Central memory CD8-positive, alpha-beta T cell (primary cell): ENCODE data around the gene SMPDL3B.

Source experiments
- ATAC-seq: fragments of 150-1000 bp; cut with Tn5 transposase; replicated peaks from 2 replicates; pipeline ENCODE4 v1.10.0; 2022; ENCODE audit warnings: mild to moderate bottlenecking, moderate FRiP score, moderate number of reproducible peaks; ENCODE audit not compliant: poor library complexity, severe bottlenecking; ENCODE audit errors: extremely low read depth
- DNase-seq, 2 donors: peaks; one replicate each; pipeline ENCODE4 v3.0.0; 2021; ENCODE audit warnings: low spot score in 2 of 2
- H3K27ac Mint-ChIP-seq: one replicate; pipeline ENCODE4 v1.8.0; 2022; ENCODE audit warnings: low read depth, mild to moderate bottlenecking, moderate library complexity, mixed read lengths
- H3K27me3 Mint-ChIP-seq: one replicate; pipeline ENCODE4 v1.8.0; 2022; ENCODE audit warnings: mixed read lengths
- H3K36me3 Mint-ChIP-seq: one replicate; pipeline ENCODE4 v1.8.0; 2022; ENCODE audit warnings: mild to moderate bottlenecking, moderate library complexity, mixed read lengths; ENCODE audit not compliant: insufficient read depth
- H3K4me1 Mint-ChIP-seq: one replicate; pipeline ENCODE4 v1.8.0; 2022; ENCODE audit warnings: mixed read lengths
- H3K4me3 Mint-ChIP-seq: one replicate; pipeline ENCODE4 v1.8.0; 2022; ENCODE audit warnings: mild to moderate bottlenecking, moderate library complexity, mixed read lengths
- H3K9me3 Mint-ChIP-seq: one replicate; pipeline ENCODE4 v1.8.0; 2022; ENCODE audit warnings: mixed read lengths

Gene SMPDL3B

DNA sequence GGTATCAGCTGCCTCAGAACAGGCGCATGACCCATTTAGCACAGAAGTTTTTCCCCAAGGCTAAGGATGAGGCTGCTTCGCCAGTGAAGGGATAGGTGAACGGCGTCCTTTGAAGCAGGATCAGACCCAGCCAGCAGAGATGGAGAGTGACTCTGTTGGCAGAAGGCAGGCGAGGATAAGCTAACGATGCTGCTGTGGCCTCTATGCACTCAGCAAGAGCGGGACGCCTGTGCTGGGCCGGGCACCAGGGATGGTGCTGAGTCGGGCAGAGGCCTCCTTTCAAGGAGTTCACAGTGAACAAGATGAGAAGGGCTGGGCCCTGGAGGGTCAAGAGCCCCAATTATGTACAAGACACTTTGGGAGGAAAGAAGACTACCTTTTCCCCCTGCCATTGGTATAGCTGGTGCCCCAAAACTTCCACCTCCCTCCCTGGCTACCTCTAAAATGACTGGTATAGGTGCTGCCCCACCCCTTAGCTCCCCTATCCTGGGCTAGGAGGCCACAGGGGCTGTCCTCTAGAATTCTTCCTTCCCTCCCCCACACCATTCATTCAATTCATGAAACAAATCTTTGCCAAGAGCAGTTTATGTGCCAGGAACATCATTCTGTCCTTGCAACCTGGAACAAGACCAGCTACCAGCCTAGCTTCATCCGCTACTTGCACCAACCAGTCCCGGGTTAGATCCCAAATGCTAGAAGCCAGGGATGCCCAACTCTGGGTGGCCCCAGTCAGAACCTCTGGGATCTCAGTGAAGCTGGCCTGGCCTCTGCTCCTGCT lies 32.5 kb downstream of the SMPDL3B start:
- H3K27me3 Mint-ChIP-seq: no peaks in the 10 kb centered on the region
- peak overlapping the region; percentile 29 for H3K27ac Mint-ChIP-seq
- DNase-seq (no peak), ATAC-seq (no peak)
- peaks cover 14% of the 10 kb centered on the region for H3K4me1 Mint-ChIP-seq
- H3K9me3 Mint-ChIP-seq: no peaks in the 10 kb centered on the region
- no peak overlapping the region for H3K4me3 Mint-ChIP-seq
- H3K36me3 Mint-ChIP-seq: peaks cover 23% of the 10 kb centered on the region

DNA sequence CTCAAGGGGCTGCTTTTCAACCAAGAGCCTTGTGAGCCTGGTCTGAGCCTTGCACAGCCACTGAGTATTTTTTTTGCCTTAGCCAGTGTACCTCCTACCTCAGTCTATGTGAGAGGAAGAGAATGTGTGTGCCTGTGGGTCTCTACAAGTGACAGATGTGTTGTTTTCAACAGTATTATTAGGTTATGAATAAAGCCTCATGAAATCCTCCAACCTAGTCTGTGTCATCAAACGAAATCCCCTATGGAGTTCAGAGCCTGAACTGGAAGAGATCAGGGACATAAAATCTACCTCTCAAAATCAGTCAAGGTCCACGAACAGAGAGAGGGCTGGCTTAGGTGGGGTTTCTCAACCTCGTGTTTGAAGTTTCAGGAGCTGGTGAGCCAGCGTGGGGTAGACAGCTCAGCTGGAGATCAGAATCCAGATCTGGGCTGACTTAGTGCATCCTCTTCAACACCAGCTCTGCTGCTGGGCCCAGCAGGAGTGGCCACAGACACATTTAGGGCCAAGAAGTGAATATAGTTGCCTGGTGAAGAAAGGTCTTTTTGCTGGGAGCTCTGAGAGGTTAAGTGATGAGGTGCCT lies 33.2 kb downstream of the SMPDL3B start:
- Mint-ChIP-seq H3K4me1 (peaks cover 14% of the 10 kb centered on the region), H3K36me3 (peaks cover 24% of the 10 kb centered on the region), H3K27me3 (no peaks in the 10 kb centered on the region), H3K4me3 (no peak overlapping the region), H3K27ac (no peak overlapping the region), H3K9me3 (no peaks in the 10 kb centered on the region)
- ATAC-seq: no peak
- DNase-seq: no peak

DNA sequence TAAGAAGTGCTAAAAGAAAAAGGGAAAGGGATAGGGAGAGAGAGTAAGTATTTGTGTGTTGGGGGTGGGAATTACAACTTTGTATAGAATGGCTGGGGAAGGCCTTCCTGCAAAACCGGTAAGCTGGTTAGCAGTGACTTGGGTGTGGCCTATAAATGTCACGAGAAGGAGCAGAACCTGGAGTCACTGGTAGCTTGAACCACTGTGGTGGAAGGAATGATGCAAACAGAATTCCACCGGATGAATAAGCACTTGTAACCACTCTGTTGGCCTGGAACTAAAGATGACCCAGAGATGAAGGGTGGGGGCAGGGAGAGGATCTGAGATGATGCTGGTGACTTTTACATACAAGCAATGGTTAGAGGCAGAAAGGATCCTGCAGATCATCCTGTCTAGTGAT lies 33.9 kb downstream of the SMPDL3B start:
- Mint-ChIP-seq H3K9me3 (no peaks in the 10 kb centered on the region), H3K36me3 (peaks cover 29% of the 10 kb centered on the region), H3K4me3 (no peak overlapping the region), H3K27ac (no peak overlapping the region), H3K4me1 (peaks cover 14% of the 10 kb centered on the region), H3K27me3 (no peaks in the 10 kb centered on the region)
- no peak for DNase-seq
- no peak for ATAC-seq

DNA sequence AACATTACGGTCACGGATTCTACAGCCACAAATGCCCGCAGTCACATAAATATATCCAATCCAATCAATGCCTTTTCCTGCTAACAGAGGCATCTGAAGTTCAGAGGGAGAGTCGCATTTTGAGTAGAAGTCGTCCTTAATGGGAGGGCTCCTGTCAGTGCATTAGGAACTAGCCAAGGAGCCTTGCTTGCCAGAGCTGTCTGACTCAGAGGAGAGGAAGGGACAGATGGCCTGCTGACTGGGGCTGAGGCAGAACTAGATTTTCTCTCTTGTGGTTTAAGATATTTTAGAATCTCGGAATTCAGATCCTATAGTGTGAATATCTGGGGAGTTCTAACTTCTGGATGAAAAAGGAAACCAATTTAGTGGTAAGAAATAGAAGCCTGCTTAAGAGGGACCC lies 35.6 kb downstream of the SMPDL3B start:
- H3K4me1 Mint-ChIP-seq: peaks cover 14% of the 10 kb centered on the region
- ATAC-seq (no peak), DNase-seq (no peak)
- H3K4me3 Mint-ChIP-seq: no peak overlapping the region
- no peak overlapping the region for H3K27ac Mint-ChIP-seq
- H3K36me3 Mint-ChIP-seq: peaks cover 24% of the 10 kb centered on the region
- no peaks in the 10 kb centered on the region for H3K27me3 Mint-ChIP-seq
- H3K9me3 Mint-ChIP-seq: no peaks in the 10 kb centered on the region

DNA sequence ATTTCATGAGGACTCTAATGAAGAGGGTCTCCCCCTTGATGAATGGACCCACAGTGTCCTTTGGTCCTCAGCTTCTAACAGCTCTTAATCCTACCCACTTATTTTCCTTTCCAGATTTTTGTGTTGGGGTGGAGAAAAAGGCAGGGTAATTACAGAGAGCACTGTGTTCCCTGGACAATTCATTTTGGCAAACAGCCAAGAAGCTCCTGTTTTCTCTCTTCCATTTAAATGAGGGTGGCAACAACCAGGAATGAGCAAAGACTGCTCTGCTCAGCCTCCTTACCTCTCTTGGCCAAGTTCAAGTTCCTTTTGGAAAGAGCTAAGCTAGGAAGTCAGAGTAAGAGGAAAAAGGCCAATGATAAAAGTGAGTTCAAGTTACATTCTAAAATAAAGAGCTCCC lies 36.9 kb downstream of the SMPDL3B start:
- H3K27me3 Mint-ChIP-seq: no peaks in the 10 kb centered on the region
- no peak overlapping the region for H3K4me3 Mint-ChIP-seq
- H3K9me3 Mint-ChIP-seq: no peaks in the 10 kb centered on the region
- peaks cover 20% of the 10 kb centered on the region for H3K36me3 Mint-ChIP-seq
- H3K4me1 Mint-ChIP-seq: peaks cover 14% of the 10 kb centered on the region
- H3K27ac Mint-ChIP-seq: no peak overlapping the region
- no peak for ATAC-seq
- no peak for DNase-seq

DNA sequence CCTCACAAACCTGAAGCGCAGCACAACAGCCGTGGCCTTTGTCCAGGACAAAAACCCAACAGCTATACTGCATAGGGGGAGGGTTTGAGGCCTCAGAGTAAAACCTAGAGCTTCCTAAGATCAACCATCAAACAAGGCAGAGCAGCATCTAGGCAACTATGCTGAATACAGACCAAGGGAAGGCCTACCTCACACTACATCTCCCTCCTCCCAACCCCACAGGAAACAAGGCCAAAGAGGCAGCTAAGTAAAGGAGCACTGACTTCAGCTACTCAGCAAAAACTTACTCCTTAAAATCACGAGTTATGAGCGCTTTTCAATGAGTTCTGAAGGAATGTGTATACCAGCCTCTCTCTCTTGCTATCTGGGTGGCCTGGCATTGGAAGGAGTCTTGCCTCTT lies 37.3 kb downstream of the SMPDL3B start:
- ATAC-seq: no peak
- Mint-ChIP-seq H3K36me3 (peaks cover 19% of the 10 kb centered on the region), H3K27ac (no peak overlapping the region), H3K9me3 (no peaks in the 10 kb centered on the region), H3K27me3 (no peaks in the 10 kb centered on the region), H3K4me1 (peaks cover 14% of the 10 kb centered on the region), H3K4me3 (no peak overlapping the region)
- no peak for DNase-seq

DNA sequence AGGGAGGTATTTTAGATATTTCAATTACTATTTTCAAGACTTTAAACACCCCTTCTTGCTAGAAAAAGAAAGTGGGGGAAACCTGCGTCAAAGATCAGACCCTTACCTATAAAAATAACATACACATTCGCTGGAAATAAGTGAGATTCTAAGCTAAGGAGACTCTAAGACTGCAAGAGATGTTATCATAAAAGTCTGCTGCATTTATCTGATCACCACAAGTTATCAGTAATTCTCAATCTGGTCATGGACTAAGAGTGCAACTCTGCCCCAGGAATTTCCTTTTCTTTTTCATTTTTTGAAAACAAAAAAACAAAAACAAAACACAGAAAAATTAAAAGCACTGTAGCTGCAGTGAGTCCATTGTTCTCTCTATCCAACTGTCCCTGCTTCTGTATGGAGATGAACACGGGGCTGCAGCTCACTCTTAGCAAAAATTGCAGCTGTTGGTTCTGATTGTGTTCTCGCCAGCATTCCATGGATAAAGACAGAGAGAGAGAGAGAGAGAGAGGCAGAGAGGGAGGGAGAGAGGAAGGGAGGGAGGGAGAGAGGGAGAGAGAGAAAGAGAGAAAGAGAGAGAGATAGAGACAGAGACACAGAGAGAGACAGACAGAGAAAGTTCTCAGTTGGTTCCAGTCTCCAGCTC lies 39.1 kb downstream of the SMPDL3B start:
- Mint-ChIP-seq H3K4me3 (no peak overlapping the region), H3K9me3 (no peaks in the 10 kb centered on the region), H3K27ac (no peak overlapping the region), H3K27me3 (no peaks in the 10 kb centered on the region), H3K36me3 (peaks cover 18% of the 10 kb centered on the region), H3K4me1 (peaks cover 6% of the 10 kb centered on the region)
- no peak for ATAC-seq
- no peak for DNase-seq

DNA sequence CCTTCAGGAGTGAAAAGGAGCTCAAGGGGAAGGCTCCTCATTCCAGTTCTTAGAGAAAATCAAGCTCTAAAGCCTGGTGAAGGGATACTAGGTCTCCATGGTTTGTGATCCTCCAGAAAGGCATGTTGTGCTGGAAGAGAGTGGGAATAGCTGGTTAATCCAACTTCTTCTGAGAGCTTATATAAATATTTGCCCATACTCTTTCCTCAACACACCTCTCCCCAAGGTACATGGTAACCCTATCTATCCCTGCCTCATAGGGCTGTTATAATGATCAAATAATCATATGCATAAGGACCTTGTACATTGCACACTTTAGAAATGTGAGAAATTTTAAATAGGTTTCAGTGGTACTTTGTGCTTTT lies 39.6 kb downstream of the SMPDL3B start:
- Mint-ChIP-seq H3K27ac (no peak overlapping the region), H3K27me3 (no peaks in the 10 kb centered on the region), H3K4me3 (no peak overlapping the region), H3K36me3 (peaks cover 15% of the 10 kb centered on the region), H3K9me3 (no peaks in the 10 kb centered on the region), H3K4me1 (peaks cover 5% of the 10 kb centered on the region)
- DNase-seq: no peak
- ATAC-seq: no peak

DNA sequence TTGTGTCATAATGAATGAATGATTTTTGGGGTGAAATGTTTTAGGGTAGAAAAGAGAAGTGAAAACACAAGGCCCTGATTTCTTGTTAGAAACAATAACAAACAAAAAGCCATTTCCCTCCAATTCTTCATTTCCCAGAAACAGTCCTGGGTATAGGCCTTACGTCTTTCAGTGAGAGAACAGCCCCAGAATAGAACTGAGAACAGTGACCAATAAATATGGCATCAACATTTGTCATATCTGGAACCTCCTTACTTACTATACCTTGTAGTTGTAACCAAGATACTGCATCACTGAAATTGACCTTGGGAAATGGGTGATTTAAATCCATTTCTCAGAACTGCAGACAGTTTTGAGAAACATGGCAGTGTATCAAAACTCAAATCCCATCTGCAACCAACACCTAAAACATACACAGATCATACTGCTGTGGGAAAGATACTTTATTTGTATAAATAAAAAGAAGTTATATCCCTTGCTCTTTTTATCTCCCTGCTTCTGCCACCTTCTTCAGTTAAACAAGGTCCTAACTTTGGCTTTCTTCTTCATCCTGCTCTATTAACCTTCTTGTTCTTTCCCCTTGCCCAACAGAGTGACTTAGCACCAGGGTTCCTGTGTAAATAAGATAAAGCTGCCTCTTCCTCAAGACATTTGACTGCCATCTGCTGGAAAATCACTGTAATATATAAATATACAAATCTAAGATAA lies 44.5 kb downstream of the SMPDL3B start:
- DNase-seq (no peak), ATAC-seq (no peak)
- Mint-ChIP-seq H3K9me3 (no peaks in the 10 kb centered on the region), H3K4me1 (no peaks in the 10 kb centered on the region), H3K27me3 (no peaks in the 10 kb centered on the region), H3K27ac (no peak overlapping the region), H3K4me3 (no peak overlapping the region), H3K36me3 (peaks cover 5% of the 10 kb centered on the region)

DNA sequence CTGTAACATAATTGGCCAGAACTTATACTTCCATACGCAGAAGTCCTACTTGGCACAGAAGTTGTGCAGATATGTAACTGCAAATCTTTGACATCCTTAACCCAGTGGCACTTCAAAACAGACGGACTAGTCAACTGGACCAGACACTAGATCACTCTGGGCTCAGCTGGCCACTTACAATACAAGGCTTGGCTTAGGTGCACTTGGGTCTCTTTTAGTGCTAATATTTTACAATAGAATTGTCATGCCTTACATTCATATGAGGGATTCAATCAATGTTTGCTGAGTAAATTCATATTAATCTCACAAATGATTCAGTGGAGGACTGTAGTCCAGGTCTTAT lies 45.0 kb downstream of the SMPDL3B start:
- no peak overlapping the region for H3K27ac Mint-ChIP-seq
- H3K4me1 Mint-ChIP-seq: no peaks in the 10 kb centered on the region
- H3K36me3 Mint-ChIP-seq: peaks cover 5% of the 10 kb centered on the region
- H3K4me3 Mint-ChIP-seq: no peak overlapping the region
- ATAC-seq (no peak), DNase-seq (no peak)
- H3K9me3 Mint-ChIP-seq: no peaks in the 10 kb centered on the region
- H3K27me3 Mint-ChIP-seq: no peaks in the 10 kb centered on the region

DNA sequence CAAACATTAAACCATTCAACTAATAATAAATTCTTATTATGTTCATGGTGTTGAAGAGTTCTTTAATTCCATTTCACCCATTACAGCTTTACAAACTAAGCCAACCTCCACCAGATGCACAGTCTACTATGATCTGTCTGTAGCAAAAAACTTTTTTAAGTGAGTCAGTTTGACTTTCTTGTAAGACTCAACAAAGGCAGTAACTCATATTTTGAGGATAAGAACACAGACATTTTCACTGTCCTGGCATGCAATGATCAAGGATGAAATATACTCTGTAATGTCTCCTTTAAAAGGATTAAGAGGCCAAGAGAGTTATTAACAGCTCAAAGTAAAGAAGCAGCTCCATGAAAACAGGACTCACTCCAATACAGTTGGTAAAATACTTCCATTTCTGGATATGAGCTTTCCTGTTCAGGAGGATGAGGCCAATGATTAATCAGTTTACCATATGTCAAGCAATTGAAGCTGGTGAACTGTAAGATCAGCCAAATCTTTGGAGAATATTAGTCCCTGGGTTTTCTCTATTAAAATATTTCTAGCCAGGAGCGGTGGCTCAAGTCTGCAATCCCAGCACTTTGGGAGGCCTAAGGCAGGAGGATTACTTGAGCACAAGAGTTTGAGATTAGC lies 45.5 kb downstream of the SMPDL3B start:
- DNase-seq: no peak
- peaks cover 5% of the 10 kb centered on the region for H3K36me3 Mint-ChIP-seq

DNA sequence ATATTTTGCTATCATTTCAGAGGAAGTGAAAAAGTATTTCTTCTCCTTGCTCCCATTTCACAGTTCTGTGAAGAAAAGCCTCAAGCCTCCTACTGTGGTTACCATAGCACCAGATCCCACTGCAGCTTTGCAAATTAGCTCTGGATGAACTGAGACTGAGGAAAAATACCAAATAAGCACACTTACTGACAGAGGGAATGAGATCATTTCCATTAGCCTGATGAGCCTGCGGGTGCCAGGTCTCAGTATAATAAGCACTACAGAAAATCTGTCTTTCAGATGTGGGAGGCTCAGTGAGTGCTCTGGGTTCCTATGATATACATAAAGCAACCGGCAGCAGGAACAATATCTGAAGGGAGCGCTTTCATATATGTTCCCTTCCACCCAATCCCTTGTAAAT lies 46.3 kb downstream of the SMPDL3B start:
- no peak for DNase-seq
- Mint-ChIP-seq H3K27ac (no peak overlapping the region), H3K27me3 (no peaks in the 10 kb centered on the region), H3K4me3 (no peak overlapping the region), H3K9me3 (no peaks in the 10 kb centered on the region), H3K36me3 (peaks cover 8% of the 10 kb centered on the region), H3K4me1 (no peaks in the 10 kb centered on the region)
- ATAC-seq: no peak

More for the DNA sequence above, 45.5 kb downstream of the SMPDL3B start:
- H3K27me3 Mint-ChIP-seq: no peaks in the 10 kb centered on the region
- H3K4me3 Mint-ChIP-seq: no peak overlapping the region
- no peaks in the 10 kb centered on the region for H3K4me1 Mint-ChIP-seq
- ATAC-seq: no peak
- H3K27ac Mint-ChIP-seq: no peak overlapping the region
- H3K9me3 Mint-ChIP-seq: no peaks in the 10 kb centered on the region
